ENCODE data around the gene ZNF717.
"Not testable (repeated sequence)": the region's sequence is repeated elsewhere in the genome, so short reads cannot be mapped to it uniquely, and the experiment has no call there.

ZNF717 gene

DNA sequence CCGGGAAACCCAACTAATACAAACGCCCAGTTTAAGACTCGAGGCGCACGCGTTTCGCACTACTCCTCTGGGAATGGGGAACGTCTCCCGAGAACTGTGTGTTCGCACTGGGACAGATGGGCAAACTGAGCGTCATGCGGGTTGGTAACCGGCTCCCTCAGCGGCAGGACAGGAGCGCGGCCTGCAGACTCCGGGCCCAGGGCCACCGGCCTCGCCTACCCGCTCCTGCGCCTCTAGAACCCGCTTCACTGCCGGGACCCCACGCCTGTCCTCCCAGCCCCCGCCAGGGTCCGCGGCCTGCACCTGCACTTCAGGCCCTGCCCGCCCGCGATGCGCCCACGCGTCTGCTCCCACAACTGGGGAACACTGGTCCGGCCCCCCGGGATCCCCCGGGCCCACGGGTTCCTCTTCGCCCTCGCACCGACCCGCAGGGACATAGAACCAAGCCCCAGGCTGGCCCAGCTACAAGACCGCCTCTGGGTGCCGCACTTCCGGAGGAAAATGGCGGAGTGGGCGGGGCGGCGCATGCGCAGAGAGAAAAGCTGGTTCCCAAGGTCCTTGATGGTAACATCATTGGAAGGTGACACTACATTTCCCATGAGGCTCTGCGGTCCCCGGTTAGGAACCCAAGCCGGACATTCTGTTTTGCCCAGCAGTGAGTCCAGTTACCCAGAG is at the start of gene ZNF717:
Gene ZNF717, minus strand, starts transcription at position 469 of the 675 bp plus-strand sequence. CDS start 2,187 bp downstream, outside the sequence.
- peak; percentile 77 to 85 (median 84) for DNase-seq

DNA sequence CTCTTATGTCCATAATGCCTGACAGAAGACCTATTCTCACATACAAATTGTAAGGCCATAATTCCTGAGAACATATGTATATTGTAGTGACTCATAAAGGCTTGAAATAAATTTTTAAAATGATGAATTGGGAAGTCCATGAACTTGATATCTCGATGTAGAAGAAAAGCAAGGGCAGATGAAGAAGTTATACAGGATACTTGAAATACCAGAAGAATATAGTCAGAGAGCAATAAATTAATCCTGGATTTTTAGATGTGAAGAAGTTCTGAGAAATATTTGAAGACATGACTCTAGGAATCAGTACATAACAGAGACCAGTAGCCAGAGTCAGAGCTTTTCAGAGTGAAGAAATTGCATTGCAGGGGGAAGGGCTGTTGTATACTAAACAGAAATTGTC is 45.7 kb upstream of the ZNF717 start:
- not testable (repeated sequence) for DNase-seq

- not testable (repeated sequence) for DNase-seq
Measured at GRCh38 chr3:75818019-75818418, 32.7 kb upstream of the ZNF717 start.

- DNase-seq, result not testable (repeated sequence)
Measured at GRCh38 chr3:75816287-75817180, 31.2 kb upstream of the ZNF717 start.

DNA sequence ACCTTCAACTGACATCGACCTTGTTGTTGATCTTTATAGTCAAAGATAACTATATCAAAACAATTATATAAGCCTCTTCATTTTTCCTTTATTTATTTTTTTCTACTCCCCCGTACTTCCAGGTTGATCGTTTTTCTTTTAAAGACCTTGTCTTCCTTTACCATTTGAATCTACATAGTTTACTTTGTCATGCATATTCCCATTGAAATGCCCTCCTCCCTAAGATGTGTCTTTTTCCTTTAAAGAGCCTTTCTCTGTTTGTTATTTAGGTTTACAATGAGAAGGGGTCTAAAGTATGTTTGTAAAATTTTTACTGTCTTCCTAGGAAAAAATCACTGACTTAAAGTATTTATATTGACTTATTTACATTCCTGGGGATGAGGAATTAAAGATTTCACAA is 29.4 kb upstream of the ZNF717 start:
- no peak for DNase-seq

DNA sequence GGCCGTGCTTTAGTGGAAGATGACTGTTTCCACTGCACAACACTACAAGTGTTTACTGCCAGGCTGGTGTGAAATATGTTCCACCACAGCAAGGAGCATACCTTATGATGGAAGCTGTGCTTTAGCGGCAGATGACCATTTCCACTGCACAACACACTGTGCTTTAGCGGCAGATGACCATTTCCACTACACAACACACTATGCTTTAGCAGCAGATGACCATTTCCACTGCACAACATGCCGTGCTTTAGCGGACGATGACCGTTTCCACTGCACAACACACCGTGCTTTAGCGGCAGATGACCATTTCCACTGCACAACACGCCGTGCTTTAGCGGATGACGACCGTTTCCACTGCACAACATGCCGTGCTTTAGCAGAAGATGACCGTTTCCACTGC is 2.8 kb downstream of the ZNF717 start:
- no peak for DNase-seq

DNA sequence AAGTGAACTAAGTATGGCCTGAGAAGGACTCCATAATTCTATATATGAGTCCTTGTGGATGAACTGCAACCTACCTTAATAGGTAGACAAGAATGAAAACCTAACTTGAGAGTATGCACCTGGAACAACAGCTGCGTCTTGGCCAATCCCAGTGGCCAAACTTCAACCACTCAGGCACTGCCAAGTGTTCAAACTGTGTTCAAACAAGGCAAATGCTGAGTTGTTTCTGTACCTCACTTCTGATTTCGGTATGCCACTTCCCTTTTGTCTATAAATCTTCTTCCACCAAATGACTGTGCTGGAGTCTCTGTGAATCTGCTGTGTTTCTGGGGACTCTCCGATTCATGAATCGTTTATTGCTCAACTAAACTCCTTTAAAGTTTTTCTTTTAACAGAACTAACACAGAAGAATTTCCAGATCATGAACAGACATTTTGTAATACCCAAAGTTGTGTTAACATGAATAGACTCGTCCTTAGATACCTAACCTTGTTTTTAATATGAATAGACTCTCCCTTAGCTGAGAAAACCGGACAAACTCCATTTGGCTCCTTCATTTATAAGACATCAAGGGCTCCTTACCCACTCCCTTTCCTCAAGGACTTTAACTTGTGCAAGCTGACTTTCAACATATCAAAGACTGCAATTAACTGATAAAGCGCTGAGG is 4.1 kb downstream of the ZNF717 start:
- DNase-seq, result no peak

GRCh38 chr3:75777742-75778141 is 7.6 kb downstream of the ZNF717 start:
- not testable (repeated sequence) for DNase-seq

DNA sequence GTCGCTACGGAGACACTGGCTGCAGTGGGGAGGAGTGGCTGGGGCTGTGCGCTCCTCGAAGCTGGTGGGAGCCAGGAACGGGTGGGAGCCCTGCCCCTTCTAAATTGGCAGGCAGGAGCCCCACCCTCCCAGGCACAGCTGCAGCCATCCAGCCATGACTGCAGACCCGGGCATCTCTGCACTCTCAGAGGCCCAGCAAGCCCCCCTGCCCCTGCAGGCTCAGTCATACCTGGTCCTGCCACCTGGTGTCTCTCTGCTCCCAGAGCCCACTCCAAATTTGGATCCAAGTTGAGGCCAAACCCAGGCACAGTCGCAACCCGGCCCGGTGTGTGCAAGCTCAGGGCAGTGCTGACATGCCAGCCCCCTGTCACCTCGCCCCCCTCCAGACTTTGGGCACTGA is 13.7 kb downstream of the ZNF717 start:
- DNase-seq, result not testable (repeated sequence)

GRCh38 chr3:75768303-75769017 is 16.9 kb downstream of the ZNF717 start:
- DNase-seq, result no peak

GRCh38 chr3:75737831-75738493 is 47.4 kb downstream of the ZNF717 start:
- no peak for DNase-seq

- no peak for DNase-seq
Measured at GRCh38 chr3:75727985-75728384, 57.4 kb downstream of the ZNF717 start.

DNA sequence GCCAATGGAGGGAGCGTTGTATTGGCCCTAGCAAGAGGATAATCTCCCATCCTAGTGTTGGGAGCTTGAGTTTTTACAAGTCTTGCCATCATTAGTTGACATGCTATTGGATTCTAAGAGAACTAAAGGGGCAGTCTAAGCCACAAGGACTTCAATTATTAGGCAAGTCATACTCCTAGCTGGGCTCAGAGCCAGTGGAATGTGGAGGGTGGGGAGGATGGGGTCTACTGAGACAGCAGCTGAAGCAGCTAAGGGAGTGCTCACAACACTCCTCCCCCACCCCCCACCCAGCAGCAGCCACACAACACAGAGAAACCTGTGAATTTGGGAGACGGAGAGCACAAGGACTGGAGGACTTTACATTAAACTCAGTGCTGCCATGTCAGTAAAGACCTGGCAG is 93.3 kb downstream of the ZNF717 start:
- DNase-seq, result no peak

GRCh38 chr3:75687323-75687722 is 98.0 kb downstream of the ZNF717 start:
- DNase-seq, result no peak

Data from activated naive CD4-positive, alpha-beta T cell (primary cell).